CD4-positive, alpha-beta T cell treated with Interleukin-12 subunit alpha and Interleukin-12 subunit beta, for 1 hour (primary cell): Measurements from ENCODE around the gene GPC6.

Experiments
- DNase-seq: peaks from one replicate; pipeline ENCODE4 v3.0.0-alpha.2; 2020

GPC6 gene

GRCh38 chr13:93621966-93622365, 395.4 kb downstream of the GPC6 start:
- DNase-seq: no peak

- DNase-seq: no peak
These were observed 397.7 kb downstream of the GPC6 start for GRCh38 chr13:93624311-93624777.

- DNase-seq: no peak
These were observed 398.9 kb downstream of the GPC6 start for GRCh38 chr13:93625536-93625935.

- no peak for DNase-seq
These were observed 401.7 kb downstream of the GPC6 start for GRCh38 chr13:93628136-93628797.

- DNase-seq: no peak
These were observed 409.0 kb downstream of the GPC6 start for GRCh38 chr13:93635616-93636032.

GRCh38 chr13:93637852-93638251, 411.2 kb downstream of the GPC6 start:
- DNase-seq: no peak

- DNase-seq: no peak
These were observed 413.8 kb downstream of the GPC6 start for GRCh38 chr13:93640452-93640851.

- DNase-seq: no peak
These were observed 419.6 kb downstream of the GPC6 start for GRCh38 chr13:93646245-93646644.

- DNase-seq: no peak
These were observed 422.9 kb downstream of the GPC6 start for GRCh38 chr13:93649496-93649895.

GRCh38 chr13:93653776-93654175, 427.2 kb downstream of the GPC6 start:
- no peak for DNase-seq

- no peak for DNase-seq
These were observed 428.5 kb downstream of the GPC6 start for GRCh38 chr13:93655154-93655553.

GRCh38 chr13:93660391-93661063, 433.9 kb downstream of the GPC6 start:
- DNase-seq: no peak

GRCh38 chr13:93670866-93671265, 444.3 kb downstream of the GPC6 start:
- no peak for DNase-seq

GRCh38 chr13:93672996-93673395, 446.4 kb downstream of the GPC6 start:
- DNase-seq: no peak

GRCh38 chr13:93673885-93674284, 447.3 kb downstream of the GPC6 start:
- no peak for DNase-seq

- DNase-seq: no peak
These were observed 447.7 kb downstream of the GPC6 start for GRCh38 chr13:93674337-93674755.

GRCh38 chr13:93680329-93680728, 453.7 kb downstream of the GPC6 start:
- no peak for DNase-seq

- no peak for DNase-seq
These were observed 459.3 kb downstream of the GPC6 start for GRCh38 chr13:93685900-93686299.

GRCh38 chr13:93686399-93686798, 459.8 kb downstream of the GPC6 start:
- no peak for DNase-seq

- DNase-seq: no peak
These were observed 460.7 kb downstream of the GPC6 start for GRCh38 chr13:93687261-93687660.

- DNase-seq: no peak
These were observed 462.7 kb downstream of the GPC6 start for GRCh38 chr13:93689333-93689732.

- no peak for DNase-seq
These were observed 463.5 kb downstream of the GPC6 start for GRCh38 chr13:93690139-93690538.

- DNase-seq: no peak
These were observed 471.5 kb downstream of the GPC6 start for GRCh38 chr13:93698016-93698613.

GRCh38 chr13:93700115-93700514, 473.5 kb downstream of the GPC6 start:
- DNase-seq: no peak
